Liver (tissue), 9 donors: Measurements from ENCODE around the gene ZW10. TPM values are rescaled to one million over a fixed set of nuclear protein-coding genes. Genes with fewer than 3 reads are reported as not detected.

Experiments used
- DNase-seq: peaks from one replicate; pipeline ENCODE4 v3.0.0-alpha.2; 2017; ENCODE audit warnings: low spot score
- H3K27ac ChIP-seq, 2 donors: one replicate each; pipeline ENCODE4 v1.7.0; 2013; ENCODE audit warnings: inconsistent platforms in 2 of 2, low read length in 2 of 2, control low read depth in 1 of 2, low read depth in 1 of 2, mild to moderate bottlenecking in 1 of 2
- H3K27me3 ChIP-seq, 4 donors: one replicate each; pipeline versions ENCODE4 v1.6.1 to v1.7.0; 2013; ENCODE audit warnings: low read length in 3 of 4, inconsistent platforms in 1 of 4, mild to moderate bottlenecking in 1 of 4, moderate library complexity in 1 of 4; ENCODE audit not compliant: control insufficient read depth in 4 of 4, insufficient read depth in 4 of 4
- H3K36me3 ChIP-seq, 4 donors: one replicate each; pipeline versions ENCODE4 v1.6.1 to v1.7.0; 2013; ENCODE audit warnings: low read length in 3 of 4, mild to moderate bottlenecking in 3 of 4, low read depth in 1 of 4, moderate library complexity in 1 of 4; ENCODE audit not compliant: control insufficient read depth in 4 of 4, insufficient read depth in 3 of 4
- H3K4me1 ChIP-seq, 4 donors: one replicate each; pipeline versions ENCODE4 v1.6.1 to v1.7.0; 2013; ENCODE audit warnings: low read length in 3 of 4, mild to moderate bottlenecking in 3 of 4, moderate library complexity in 1 of 4; ENCODE audit not compliant: control insufficient read depth in 4 of 4, insufficient read depth in 4 of 4
- H3K4me3 ChIP-seq, 3 donors: one replicate each; pipeline versions ENCODE4 v1.6.1 to v1.7.0; 2013; ENCODE audit warnings: low read length in 3 of 3, control low read depth in 1 of 3, low read depth in 1 of 3, mild to moderate bottlenecking in 1 of 3
- H3K9ac ChIP-seq, 2 donors: one replicate each; pipeline ENCODE4 v1.7.0; 2013; ENCODE audit warnings: low read length in 2 of 2, mild to moderate bottlenecking in 2 of 2, moderate library complexity in 2 of 2, control low read depth in 1 of 2, low read depth in 1 of 2
- H3K9me3 ChIP-seq, 4 donors: one replicate each; pipeline versions ENCODE4 v1.6.1 to v1.7.0; 2013; ENCODE audit warnings: low read length in 3 of 4; ENCODE audit not compliant: control insufficient read depth in 4 of 4
- CTCF ChIP-seq: fragments of 150-350 bp; IDR thresholded peaks from 2 replicates; pipeline ENCODE4 v1.5.1; 2017; ENCODE audit warnings: improper control_type of control experiment, low read depth, low read length; ENCODE audit not compliant: missing input control
- EGR1 ChIP-seq, 2 donors: IDR thresholded peaks; 2 replicates each; pipeline ENCODE4 v1.6.1; 2016 to 2018; ENCODE audit warnings: antibody characterized with exemption in 2 of 2, low read depth in 2 of 2
- FOXA1 ChIP-seq: IDR thresholded peaks from 2 replicates; pipeline ENCODE4 v1.6.1; 2016; ENCODE audit warnings: antibody characterized with exemption
- FOXA2 ChIP-seq: IDR thresholded peaks from 2 replicates; pipeline ENCODE4 v1.6.1; 2016; ENCODE audit warnings: antibody characterized with exemption
- GABPA ChIP-seq, 2 donors: IDR thresholded peaks in 1 of 2; conservative IDR thresholded peaks in 1 of 2; 2 replicates each; pipeline ENCODE4 v1.6.1; 2016; ENCODE audit warnings: antibody characterized with exemption in 2 of 2, mild to moderate bottlenecking in 1 of 2, moderate library complexity in 1 of 2
- HNF4A ChIP-seq, 2 donors: conservative IDR thresholded peaks; 2 replicates each; pipeline ENCODE4 v1.6.1; 2016; ENCODE audit warnings: antibody characterized with exemption in 2 of 2, mild to moderate bottlenecking in 2 of 2
- HNF4G ChIP-seq: IDR thresholded peaks from 2 replicates; pipeline ENCODE4 v1.6.1; 2016; ENCODE audit warnings: antibody characterized with exemption
- JUND ChIP-seq, 2 donors: IDR thresholded peaks; 2 replicates each; pipeline ENCODE4 v1.6.1; 2016; ENCODE audit warnings: antibody characterized with exemption in 2 of 2
- MAX ChIP-seq: IDR thresholded peaks from 2 replicates; pipeline ENCODE4 v1.6.1; 2016; ENCODE audit warnings: antibody characterized with exemption
- NR2F2 ChIP-seq: IDR thresholded peaks from 2 replicates; pipeline ENCODE4 v1.6.1; 2016; ENCODE audit warnings: antibody characterized with exemption
- RAD21 ChIP-seq, 2 donors: IDR thresholded peaks; 2 replicates each; pipeline ENCODE4 v1.6.1; 2016; ENCODE audit warnings: antibody characterized with exemption in 2 of 2, mild to moderate bottlenecking in 2 of 2
- REST ChIP-seq: IDR thresholded peaks from 2 replicates; pipeline ENCODE4 v1.6.1; 2016; ENCODE audit warnings: antibody characterized with exemption, mild to moderate bottlenecking
- RXRA ChIP-seq, 2 donors: IDR thresholded peaks; 2 replicates each; pipeline ENCODE4 v1.6.1; 2017 to 2018; ENCODE audit warnings: antibody characterized with exemption in 2 of 2, mild to moderate bottlenecking in 1 of 2
- SP1 ChIP-seq: IDR thresholded peaks from 2 replicates; pipeline ENCODE4 v1.6.1; 2018; ENCODE audit warnings: antibody characterized with exemption, mild to moderate bottlenecking
- YY1 ChIP-seq: IDR thresholded peaks from 2 replicates; pipeline ENCODE4 v1.6.1; 2016; ENCODE audit warnings: antibody characterized with exemption, mild to moderate bottlenecking
- ZBTB33 ChIP-seq: IDR thresholded peaks from 2 replicates; pipeline ENCODE4 v1.6.1; 2016; ENCODE audit warnings: antibody characterized with exemption
- WGBS: extraction: QIAGEN DNeasy Blood & Tissue Kit; methylation state at CpG from one replicate; pipeline ENCODE4 v1.1.7; 2013; 5-methylcytosine and 5-hydroxymethylcytosine counted together
- polyA plus RNA-seq, 2 donors: library from polyadenylated mRNA; stranded (reverse) in 1 of 2; unstranded in 1 of 2; fragments of 200-250 nt in 1 of 2; fragments of >200 nt in 1 of 2; fragmentation: Nextera tagmentation in 1 of 2; extraction: Ambion mirVana in 1 of 2; gene quantifications; one replicate each; pipeline versions ENCODE4 v1.2.1 to v1.2.3, GENCODE V29; 2013 to 2015
- total RNA-seq, 2 donors: library from RNA; depleted of rRNA; stranded (reverse); fragments of >200 nt; gene quantifications; one replicate each; pipeline ENCODE4 v1.2.3, GENCODE V29; 2014
- TF ChIP-seq, protein P1 (sequence below): IDR thresholded peaks from 2 replicates; pipeline ENCODE4 v1.6.1; 2016; ENCODE audit warnings: antibody characterized with exemption
- donor health status: healthy.
- donor health status: healthy.
- donor health status: healthy.
- donor health status: healthy.
- donor health status: healthy.

Gene ZW10
- total and polyA plus RNA-seq, 4 donors, result 3.7 to 16.8 (median 9.3) TPM

GRCh38 chr11:113725407-113725806 lies 48.1 kb downstream of the ZW10 start:
- no peak for DNase-seq
- Histone ChIP-seq H3K9me3 (no peaks in the 10 kb centered on the region), H3K4me3 (no peak overlapping the region), H3K9ac (no peak overlapping the region), H3K27ac (no peak overlapping the region), H3K36me3 (peaks cover 0 to 2% (median 0%) of the 10 kb centered on the region in 4 donors), H3K4me1 (peaks cover 0 to 4% (median 0%) of the 10 kb centered on the region in 4 donors), H3K27me3 (no peaks in the 10 kb centered on the region)
- WGBS, result 96% methylated on average over 5 of the region's 5 CpGs
- TF ChIP-seq EGR1 (IDR thresholded peaks at IDR 0.05; ENCODE audit: low read depth in 2 of 2) (no peak), RAD21 (IDR thresholded peaks at IDR 0.05) (no peak), HNF4A (conservative IDR thresholded peaks at IDR 0.05) (no peak), NR2F2 (no peak), REST (no peak), FOXA1 (no peak), RXRA (IDR thresholded peaks at IDR 0.05) (no peak), ZBTB33 (no peak), JUND (IDR thresholded peaks at IDR 0.05) (no peak), SP1 (no peak), FOXA2 (no peak), HNF4G (no peak), YY1 (no peak), CTCF (no peak), MAX (no peak), GABPA (IDR thresholded peaks at IDR 0.05 in 1 of 2, conservative IDR thresholded peaks at IDR 0.05 in 1 of 2) (no peak)
- TF ChIP-seq, protein P1, sequence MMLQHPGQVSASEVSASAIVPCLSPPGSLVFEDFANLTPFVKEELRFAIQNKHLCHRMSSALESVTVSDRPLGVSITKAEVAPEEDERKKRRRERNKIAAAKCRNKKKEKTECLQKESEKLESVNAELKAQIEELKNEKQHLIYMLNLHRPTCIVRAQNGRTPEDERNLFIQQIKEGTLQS, result no peak

DNA sequence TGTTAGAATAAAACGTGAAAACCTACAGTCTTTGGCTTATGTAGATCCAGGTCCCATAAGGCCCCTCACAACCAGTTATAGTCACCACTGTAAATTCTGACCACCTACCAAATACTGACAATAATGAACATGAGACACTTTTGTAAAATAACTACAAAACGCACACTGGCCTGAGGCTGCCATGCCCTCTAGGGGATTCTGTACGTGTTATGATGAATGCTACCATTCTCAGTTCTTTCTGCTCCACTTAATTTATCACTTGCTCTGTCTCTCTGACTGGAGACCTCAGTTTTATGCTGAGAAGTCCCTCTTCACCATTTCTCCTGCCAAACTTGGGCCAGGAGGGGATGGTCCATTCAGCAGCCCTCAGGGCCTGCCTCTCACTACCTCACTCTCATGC lies 48.7 kb downstream of the ZW10 start:
- Histone ChIP-seq H3K4me3 (no peak overlapping the region), H3K9me3 (no peaks in the 10 kb centered on the region), H3K27ac (no peak overlapping the region), H3K36me3 (peaks cover 0 to 2% (median 0%) of the 10 kb centered on the region in 4 donors), H3K27me3 (no peaks in the 10 kb centered on the region), H3K4me1 (peaks cover 0 to 4% (median 0%) of the 10 kb centered on the region in 4 donors), H3K9ac (no peak overlapping the region)
- no peak for DNase-seq
- WGBS, result 97% methylated on average over 3 of the region's 3 CpGs
- TF ChIP-seq REST (no peak), FOXA2 (no peak), RXRA (IDR thresholded peaks at IDR 0.05) (no peak), MAX (no peak), FOXA1 (no peak), RAD21 (IDR thresholded peaks at IDR 0.05) (no peak), JUND (IDR thresholded peaks at IDR 0.05) (no peak), HNF4A (conservative IDR thresholded peaks at IDR 0.05) (no peak), EGR1 (IDR thresholded peaks at IDR 0.05; ENCODE audit: low read depth in 2 of 2) (no peak), ZBTB33 (no peak), HNF4G (no peak)
- TF ChIP-seq, protein P1, result no peak
